ENCODE measurements around the gene GAS2L2.

Gene GAS2L2

GRCh38 chr17:35698800-35699199 is 54.2 kb downstream of the GAS2L2 start:
- no peak overlapping the region for H3K4me3 ChIP-seq (ENCODE audit: low read depth, low read length)
- H3K27me3 ChIP-seq: no peaks in the 10 kb centered on the region
- no peak for DNase-seq
- TF ChIP-seq, protein P1, sequence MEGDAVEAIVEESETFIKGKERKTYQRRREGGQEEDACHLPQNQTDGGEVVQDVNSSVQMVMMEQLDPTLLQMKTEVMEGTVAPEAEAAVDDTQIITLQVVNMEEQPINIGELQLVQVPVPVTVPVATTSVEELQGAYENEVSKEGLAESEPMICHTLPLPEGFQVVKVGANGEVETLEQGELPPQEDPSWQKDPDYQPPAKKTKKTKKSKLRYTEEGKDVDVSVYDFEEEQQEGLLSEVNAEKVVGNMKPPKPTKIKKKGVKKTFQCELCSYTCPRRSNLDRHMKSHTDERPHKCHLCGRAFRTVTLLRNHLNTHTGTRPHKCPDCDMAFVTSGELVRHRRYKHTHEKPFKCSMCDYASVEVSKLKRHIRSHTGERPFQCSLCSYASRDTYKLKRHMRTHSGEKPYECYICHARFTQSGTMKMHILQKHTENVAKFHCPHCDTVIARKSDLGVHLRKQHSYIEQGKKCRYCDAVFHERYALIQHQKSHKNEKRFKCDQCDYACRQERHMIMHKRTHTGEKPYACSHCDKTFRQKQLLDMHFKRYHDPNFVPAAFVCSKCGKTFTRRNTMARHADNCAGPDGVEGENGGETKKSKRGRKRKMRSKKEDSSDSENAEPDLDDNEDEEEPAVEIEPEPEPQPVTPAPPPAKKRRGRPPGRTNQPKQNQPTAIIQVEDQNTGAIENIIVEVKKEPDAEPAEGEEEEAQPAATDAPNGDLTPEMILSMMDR (IDR thresholded peaks at IDR 0.05; ENCODE audit: low read depth, low read length): no peak
- H3K9me3 ChIP-seq: no peaks in the 10 kb centered on the region
- peaks cover 14% of the 10 kb centered on the region for H3K36me3 ChIP-seq
- H3K4me1 ChIP-seq: peaks cover 10% of the 10 kb centered on the region

DNA sequence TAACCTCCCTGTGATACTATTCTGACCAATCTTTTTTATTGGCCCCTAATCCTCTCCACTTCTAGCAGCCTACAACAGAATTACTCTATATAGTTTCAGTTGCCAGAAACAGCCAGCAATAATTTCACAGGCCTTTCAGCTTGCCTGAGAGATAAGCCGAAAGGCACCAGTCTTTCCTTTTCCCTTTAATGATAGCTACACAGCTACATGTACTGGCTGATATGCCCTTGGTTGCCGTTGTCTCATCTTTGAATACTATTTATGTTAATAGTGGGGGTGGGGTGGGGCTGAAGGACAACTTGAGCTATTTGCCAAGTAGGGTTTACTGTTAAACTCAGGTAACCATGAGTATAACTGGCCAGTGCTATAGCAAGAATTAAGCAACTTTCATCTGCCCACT is 57.4 kb downstream of the GAS2L2 start:
- H3K9me3 ChIP-seq: no peaks in the 10 kb centered on the region
- peaks cover 10% of the 10 kb centered on the region for H3K4me1 ChIP-seq
- H3K27me3 ChIP-seq: no peaks in the 10 kb centered on the region
- TF ChIP-seq, protein P1 (IDR thresholded peaks at IDR 0.05; ENCODE audit: low read depth, low read length): no peak
- DNase-seq: peak; percentile 8
- H3K4me3 ChIP-seq (ENCODE audit: low read depth, low read length): no peak overlapping the region
- peaks cover 24% of the 10 kb centered on the region for H3K36me3 ChIP-seq

DNA sequence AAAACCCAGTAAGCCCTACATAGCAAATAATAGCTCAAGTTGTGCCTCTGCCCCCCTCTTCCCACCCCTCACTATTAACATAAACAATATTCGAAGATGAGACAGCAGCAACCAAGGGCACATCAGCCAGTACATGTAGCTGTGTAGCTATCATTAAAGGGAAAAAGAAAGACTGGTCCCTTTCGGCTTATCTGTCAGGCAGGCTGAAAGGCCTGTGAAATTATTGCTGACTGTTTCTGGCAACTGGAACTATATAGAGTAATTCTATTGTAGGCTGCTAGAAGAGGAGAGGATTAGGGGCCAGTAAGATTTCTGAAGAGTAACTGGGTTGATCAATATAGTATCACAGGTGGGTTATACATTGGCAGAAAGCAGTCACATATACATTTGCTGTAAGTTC is 58.1 kb downstream of the GAS2L2 start:
- peaks cover 29% of the 10 kb centered on the region for H3K36me3 ChIP-seq
- no peaks in the 10 kb centered on the region for H3K27me3 ChIP-seq
- H3K4me3 ChIP-seq (ENCODE audit: low read depth, low read length): no peak overlapping the region
- TF ChIP-seq, protein P1 (IDR thresholded peaks at IDR 0.05; ENCODE audit: low read depth, low read length): no peak
- H3K9me3 ChIP-seq: no peaks in the 10 kb centered on the region
- no peak for DNase-seq
- peaks cover 10% of the 10 kb centered on the region for H3K4me1 ChIP-seq
